ENCODE data around the gene ERVK3-1. TPM values are rescaled to one million over a fixed set of nuclear protein-coding genes. Genes with fewer than 3 reads are reported as not detected.
"Not testable (repeated sequence)": the region's sequence is repeated elsewhere in the genome, so short reads cannot be mapped to it uniquely, and the experiment has no call there.

ERVK3-1 gene
- total RNA-seq, 2 experiments from 2014 or later, result 24.5 to 27.7 TPM

DNA sequence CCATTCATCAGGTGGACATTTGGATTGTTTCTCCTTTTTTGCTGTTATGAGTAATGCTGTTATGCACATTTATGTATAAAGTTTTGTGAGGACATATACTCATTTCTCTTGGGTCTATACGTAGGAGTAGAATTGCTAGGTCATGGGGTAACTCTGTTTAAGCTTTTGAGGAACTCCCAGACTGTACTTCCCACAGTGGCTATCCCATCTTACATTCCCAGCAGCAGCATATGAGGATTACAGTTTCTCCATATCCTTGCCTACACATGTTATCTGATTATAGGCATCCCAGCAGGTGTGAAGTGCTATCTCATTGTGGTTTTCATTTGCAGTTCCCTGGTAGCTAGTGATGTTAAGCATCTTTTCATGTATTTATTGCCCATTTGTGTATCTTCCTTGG lies 27.5 kb downstream of the ERVK3-1 start:
- no peak overlapping the region for H3K27ac Mint-ChIP-seq
- no peak for DNase-seq
- intact Hi-C loops (cut with micrococcal nuclease), result no loop called here
- peaks cover 7% of the 10 kb centered on the region for H3K36me3 Mint-ChIP-seq (ENCODE audit: low read depth)
- CTCF ChIA-PET, result interaction anchor here (0.6 kb wide), 1 partner anchor 111 kb away, joined by 3 read pairs; no protein-coding TSS in a partner anchor
- no peaks in the 10 kb centered on the region for H3K9me3 Mint-ChIP-seq
- no peaks in the 10 kb centered on the region for H3K27me3 Mint-ChIP-seq (ENCODE audit: low read depth)
- H3K4me1 Mint-ChIP-seq (ENCODE audit: low read depth), result no peaks in the 10 kb centered on the region
- no peak overlapping the region for H3K4me3 Mint-ChIP-seq

- Mint-ChIP-seq H3K27me3 (ENCODE audit: low read depth) (no peaks in the 10 kb centered on the region), H3K36me3 (ENCODE audit: low read depth) (peaks cover 25% of the 10 kb centered on the region), H3K4me3 (no peak overlapping the region), H3K4me1 (ENCODE audit: low read depth) (no peaks in the 10 kb centered on the region), H3K9me3 (peaks cover 11% of the 10 kb centered on the region), H3K27ac (no peak overlapping the region)
- no peak for DNase-seq
- CTCF ChIA-PET, result no interaction called here
- intact Hi-C loops (cut with micrococcal nuclease), result no loop called here
These were observed 29.6 kb downstream of the ERVK3-1 start for GRCh38 chr19:58334691-58335249.

DNA sequence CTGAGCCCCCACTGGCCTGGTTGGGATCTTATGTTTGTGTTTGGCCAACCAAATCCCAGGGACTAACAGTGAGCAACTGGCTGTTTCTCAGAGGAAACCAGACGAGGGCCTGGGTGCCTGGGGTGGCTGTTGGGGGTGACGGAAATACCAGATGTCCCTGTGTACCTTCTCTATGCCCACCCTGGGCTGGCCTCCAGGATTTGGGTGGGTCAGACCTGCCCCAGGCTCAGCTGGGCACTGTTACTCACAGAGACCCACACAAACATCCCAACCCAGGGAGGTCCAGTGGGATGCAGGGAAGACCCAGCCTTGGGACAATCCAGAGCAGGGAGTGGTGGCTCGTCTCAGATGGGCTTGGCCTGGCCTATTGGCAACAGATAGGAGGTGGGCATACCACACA lies 30.5 kb downstream of the ERVK3-1 start:
- Mint-ChIP-seq H3K4me1 (ENCODE audit: low read depth) (no peaks in the 10 kb centered on the region), H3K27ac (no peak overlapping the region), H3K4me3 (no peak overlapping the region), H3K27me3 (ENCODE audit: low read depth) (no peaks in the 10 kb centered on the region), H3K36me3 (ENCODE audit: low read depth) (peaks cover 31% of the 10 kb centered on the region), H3K9me3 (peaks cover 11% of the 10 kb centered on the region)
- CTCF ChIA-PET, result no interaction called here
- no peak for DNase-seq
- intact Hi-C loops (cut with micrococcal nuclease), result no loop called here

DNA sequence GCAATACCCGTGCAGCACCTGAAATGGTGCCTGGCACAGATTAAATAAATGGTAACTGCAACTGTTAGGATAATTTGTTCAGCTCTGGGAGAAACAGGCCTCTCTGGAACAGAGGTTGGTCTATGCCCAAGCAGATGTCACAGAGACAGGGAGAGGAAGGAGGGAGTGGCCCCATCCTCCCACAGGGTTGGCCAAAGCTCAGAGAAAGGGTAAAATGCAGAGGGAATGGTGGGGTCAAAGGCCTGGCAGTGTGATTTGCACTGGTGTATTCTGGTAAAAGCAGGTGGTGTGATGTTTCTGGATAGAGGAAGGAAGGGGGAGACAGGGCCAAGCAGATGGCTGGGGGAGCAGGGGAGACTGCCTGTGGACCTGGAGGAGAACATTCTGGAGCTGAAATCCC lies 31.0 kb downstream of the ERVK3-1 start:
- Mint-ChIP-seq H3K36me3 (ENCODE audit: low read depth) (peaks cover 34% of the 10 kb centered on the region), H3K27me3 (ENCODE audit: low read depth) (no peaks in the 10 kb centered on the region), H3K27ac (no peak overlapping the region), H3K9me3 (peaks cover 11% of the 10 kb centered on the region), H3K4me3 (no peak overlapping the region), H3K4me1 (ENCODE audit: low read depth) (no peaks in the 10 kb centered on the region)
- no peak for DNase-seq
- CTCF ChIA-PET, result no interaction called here
- intact Hi-C loops (cut with micrococcal nuclease), result no loop called here

GRCh38 chr19:58336820-58337219 lies 31.6 kb downstream of the ERVK3-1 start:
- intact Hi-C loops (cut with micrococcal nuclease), result no loop called here
- Mint-ChIP-seq H3K27me3 (ENCODE audit: low read depth) (no peaks in the 10 kb centered on the region), H3K27ac (no peak overlapping the region), H3K9me3 (peaks cover 11% of the 10 kb centered on the region), H3K4me3 (no peak overlapping the region), H3K4me1 (ENCODE audit: low read depth) (no peaks in the 10 kb centered on the region), H3K36me3 (ENCODE audit: low read depth) (peaks cover 37% of the 10 kb centered on the region)
- CTCF ChIA-PET, result no interaction called here
- no peak for DNase-seq

GRCh38 chr19:58338336-58338735 lies 33.2 kb downstream of the ERVK3-1 start:
- H3K36me3 Mint-ChIP-seq (ENCODE audit: low read depth), result peaks cover 37% of the 10 kb centered on the region
- H3K4me1 Mint-ChIP-seq (ENCODE audit: low read depth), result no peaks in the 10 kb centered on the region
- CTCF ChIA-PET, result no interaction called here
- no peak overlapping the region for H3K27ac Mint-ChIP-seq
- H3K27me3 Mint-ChIP-seq (ENCODE audit: low read depth), result no peaks in the 10 kb centered on the region
- no peak overlapping the region for H3K4me3 Mint-ChIP-seq
- DNase-seq, result no peak
- intact Hi-C loops (cut with micrococcal nuclease), result no loop called here
- peaks cover 11% of the 10 kb centered on the region for H3K9me3 Mint-ChIP-seq

GRCh38 chr19:58338825-58339558 lies 33.8 kb downstream of the ERVK3-1 start:
- Mint-ChIP-seq H3K27ac (no peak overlapping the region), H3K9me3 (peaks cover 13% of the 10 kb centered on the region), H3K36me3 (ENCODE audit: low read depth) (peaks cover 37% of the 10 kb centered on the region), H3K4me1 (ENCODE audit: low read depth) (no peaks in the 10 kb centered on the region), H3K27me3 (ENCODE audit: low read depth) (no peaks in the 10 kb centered on the region), H3K4me3 (no peak overlapping the region)
- CTCF ChIA-PET, result no interaction called here
- intact Hi-C loops (cut with micrococcal nuclease), result no loop called here
- DNase-seq, result no peak

DNA sequence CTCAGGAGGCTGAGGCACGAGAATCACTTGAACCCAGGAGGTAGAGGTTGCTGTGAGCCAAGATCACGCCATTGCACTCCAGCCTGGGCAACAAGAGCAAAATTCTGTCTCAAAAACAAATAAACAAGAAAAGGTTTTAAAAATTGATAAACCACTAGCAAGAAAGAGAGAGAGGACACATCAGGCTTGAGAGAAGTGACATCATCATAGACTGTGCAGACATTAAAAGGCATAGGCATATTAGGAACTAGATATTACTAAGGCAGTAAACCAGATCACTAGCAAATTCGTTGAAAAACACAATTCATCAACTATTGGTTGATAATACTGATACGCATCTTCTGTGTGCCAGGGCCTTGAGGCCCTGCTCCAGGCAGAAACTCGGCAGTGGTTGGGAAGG lies 40.4 kb downstream of the ERVK3-1 start:
- intact Hi-C loops (cut with micrococcal nuclease), result no loop called here
- no peak for DNase-seq
- Mint-ChIP-seq H3K27me3 (ENCODE audit: low read depth) (peaks cover 3% of the 10 kb centered on the region), H3K36me3 (ENCODE audit: low read depth) (peaks cover 11% of the 10 kb centered on the region), H3K4me3 (peak overlapping the region; percentile 68), H3K4me1 (ENCODE audit: low read depth) (peaks cover 23% of the 10 kb centered on the region), H3K27ac (no peak overlapping the region), H3K9me3 (peaks cover 1% of the 10 kb centered on the region)
- CTCF ChIA-PET, result no interaction called here

- Mint-ChIP-seq H3K27ac (peak overlapping the region; percentile 21), H3K4me1 (ENCODE audit: low read depth) (peaks cover 23% of the 10 kb centered on the region), H3K4me3 (peak overlapping the region; percentile 87), H3K9me3 (peaks cover 1% of the 10 kb centered on the region), H3K27me3 (ENCODE audit: low read depth) (peaks cover 5% of the 10 kb centered on the region), H3K36me3 (ENCODE audit: low read depth) (peaks cover 6% of the 10 kb centered on the region)
- DNase-seq, result peak; percentile 69
- intact Hi-C loops (cut with micrococcal nuclease), result loop anchor here (1.0 kb wide), 1 partner anchor 15 kb away; the partner anchor contains the start of gene ZNF497
- CTCF ChIA-PET, result no interaction called here
These were observed 42.1 kb downstream of the ERVK3-1 start for GRCh38 chr19:58346961-58347929.

GRCh38 chr19:58348080-58348479 lies 42.9 kb downstream of the ERVK3-1 start:
- H3K4me3 Mint-ChIP-seq, result peak overlapping the region; percentile 87
- H3K9me3 Mint-ChIP-seq; H3K27me3 Mint-ChIP-seq (ENCODE audit: low read depth); DNase-seq; intact Hi-C loops (cut with micrococcal nuclease); H3K36me3 Mint-ChIP-seq (ENCODE audit: low read depth); H3K27ac Mint-ChIP-seq: not testable (repeated sequence)
- peaks cover 23% of the 10 kb centered on the region for H3K4me1 Mint-ChIP-seq (ENCODE audit: low read depth)
- CTCF ChIA-PET, result interaction anchor here (0.6 to 0.7 kb wide), 2 partner anchors 120 to 129 kb away, joined by 3 to 4 read pairs; no protein-coding TSS in a partner anchor

DNA sequence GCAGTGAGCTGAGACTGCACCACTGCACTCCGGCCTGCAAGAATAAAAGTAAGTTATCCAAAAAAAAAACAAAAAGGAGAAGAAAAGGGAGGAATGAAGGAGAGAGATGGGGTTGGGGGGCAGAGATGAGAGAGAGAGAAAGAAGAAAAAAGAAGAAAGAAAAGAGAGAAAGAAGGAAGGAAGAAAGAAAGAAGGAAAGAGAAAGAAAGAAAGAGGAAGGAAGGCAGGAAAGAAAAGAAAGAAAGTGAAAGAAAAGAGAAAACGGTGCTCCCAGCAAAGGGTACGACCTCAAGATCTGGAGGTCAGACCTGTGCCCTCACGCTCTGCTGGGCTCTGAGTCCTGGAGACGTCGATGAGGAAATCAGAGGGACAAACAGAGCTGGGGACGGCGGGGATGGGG lies 44.4 kb downstream of the ERVK3-1 start:
- H3K4me1 Mint-ChIP-seq (ENCODE audit: low read depth), result peaks cover 23% of the 10 kb centered on the region
- H3K4me3 Mint-ChIP-seq, result no peak overlapping the region
- H3K27me3 Mint-ChIP-seq (ENCODE audit: low read depth), result peaks cover 5% of the 10 kb centered on the region
- no peak overlapping the region for H3K27ac Mint-ChIP-seq
- peaks cover 9% of the 10 kb centered on the region for H3K36me3 Mint-ChIP-seq (ENCODE audit: low read depth)
- no peaks in the 10 kb centered on the region for H3K9me3 Mint-ChIP-seq
- CTCF ChIA-PET, result no interaction called here
- intact Hi-C loops (cut with micrococcal nuclease), result no loop called here
- no peak for DNase-seq

- intact Hi-C loops (cut with micrococcal nuclease), result no loop called here
- H3K4me3 Mint-ChIP-seq, result no peak overlapping the region
These were observed 45.1 kb downstream of the ERVK3-1 start for GRCh38 chr19:58350001-58350861.

More at GRCh38 chr19:58350001-58350861, 45.1 kb downstream of the ERVK3-1 start:
- peaks cover 9% of the 10 kb centered on the region for H3K36me3 Mint-ChIP-seq (ENCODE audit: low read depth)
- no peak overlapping the region for H3K27ac Mint-ChIP-seq
- H3K9me3 Mint-ChIP-seq, result no peaks in the 10 kb centered on the region
- CTCF ChIA-PET, result no interaction called here
- H3K27me3 Mint-ChIP-seq (ENCODE audit: low read depth), result peaks cover 5% of the 10 kb centered on the region
- DNase-seq, result no peak
- H3K4me1 Mint-ChIP-seq (ENCODE audit: low read depth), result peaks cover 25% of the 10 kb centered on the region
